Liver (tissue), 9 donors: Measurements from ENCODE around the gene NCAM2. TPM values are rescaled to one million over a fixed set of nuclear protein-coding genes. Genes with fewer than 3 reads are reported as not detected.
A peak's percentile ranks its signal among the peaks of the same experiment; 100 is the strongest.

Source experiments
- DNase-seq: peaks from one replicate; pipeline ENCODE4 v3.0.0-alpha.2; 2017; ENCODE audit warnings: low spot score
- H3K27ac ChIP-seq, 2 donors: one replicate each; pipeline ENCODE4 v1.7.0; 2013; ENCODE audit warnings: inconsistent platforms in 2 of 2, low read length in 2 of 2, control low read depth in 1 of 2, low read depth in 1 of 2, mild to moderate bottlenecking in 1 of 2
- H3K27me3 ChIP-seq, 4 donors: one replicate each; pipeline versions ENCODE4 v1.6.1 to v1.7.0; 2013; ENCODE audit warnings: low read length in 3 of 4, inconsistent platforms in 1 of 4, mild to moderate bottlenecking in 1 of 4, moderate library complexity in 1 of 4; ENCODE audit not compliant: control insufficient read depth in 4 of 4, insufficient read depth in 4 of 4
- H3K36me3 ChIP-seq, 4 donors: one replicate each; pipeline versions ENCODE4 v1.6.1 to v1.7.0; 2013; ENCODE audit warnings: low read length in 3 of 4, mild to moderate bottlenecking in 3 of 4, low read depth in 1 of 4, moderate library complexity in 1 of 4; ENCODE audit not compliant: control insufficient read depth in 4 of 4, insufficient read depth in 3 of 4
- H3K4me1 ChIP-seq, 4 donors: one replicate each; pipeline versions ENCODE4 v1.6.1 to v1.7.0; 2013; ENCODE audit warnings: low read length in 3 of 4, mild to moderate bottlenecking in 3 of 4, moderate library complexity in 1 of 4; ENCODE audit not compliant: control insufficient read depth in 4 of 4, insufficient read depth in 4 of 4
- H3K4me3 ChIP-seq, 3 donors: one replicate each; pipeline versions ENCODE4 v1.6.1 to v1.7.0; 2013; ENCODE audit warnings: low read length in 3 of 3, control low read depth in 1 of 3, low read depth in 1 of 3, mild to moderate bottlenecking in 1 of 3
- H3K9ac ChIP-seq, 2 donors: one replicate each; pipeline ENCODE4 v1.7.0; 2013; ENCODE audit warnings: low read length in 2 of 2, mild to moderate bottlenecking in 2 of 2, moderate library complexity in 2 of 2, control low read depth in 1 of 2, low read depth in 1 of 2
- H3K9me3 ChIP-seq, 4 donors: one replicate each; pipeline versions ENCODE4 v1.6.1 to v1.7.0; 2013; ENCODE audit warnings: low read length in 3 of 4; ENCODE audit not compliant: control insufficient read depth in 4 of 4
- ATF3 ChIP-seq: IDR thresholded peaks from 2 replicates; pipeline ENCODE4 v1.6.1; 2016; ENCODE audit warnings: antibody characterized with exemption
- EGR1 ChIP-seq, 2 donors: IDR thresholded peaks; 2 replicates each; pipeline ENCODE4 v1.6.1; 2016 to 2018; ENCODE audit warnings: antibody characterized with exemption in 2 of 2, low read depth in 2 of 2
- FOXA1 ChIP-seq: IDR thresholded peaks from 2 replicates; pipeline ENCODE4 v1.6.1; 2016; ENCODE audit warnings: antibody characterized with exemption
- FOXA2 ChIP-seq: IDR thresholded peaks from 2 replicates; pipeline ENCODE4 v1.6.1; 2016; ENCODE audit warnings: antibody characterized with exemption
- GABPA ChIP-seq, 2 donors: IDR thresholded peaks in 1 of 2; conservative IDR thresholded peaks in 1 of 2; 2 replicates each; pipeline ENCODE4 v1.6.1; 2016; ENCODE audit warnings: antibody characterized with exemption in 2 of 2, mild to moderate bottlenecking in 1 of 2, moderate library complexity in 1 of 2
- HNF4A ChIP-seq, 2 donors: conservative IDR thresholded peaks; 2 replicates each; pipeline ENCODE4 v1.6.1; 2016; ENCODE audit warnings: antibody characterized with exemption in 2 of 2, mild to moderate bottlenecking in 2 of 2
- HNF4G ChIP-seq: IDR thresholded peaks from 2 replicates; pipeline ENCODE4 v1.6.1; 2016; ENCODE audit warnings: antibody characterized with exemption
- JUND ChIP-seq, 2 donors: IDR thresholded peaks; 2 replicates each; pipeline ENCODE4 v1.6.1; 2016; ENCODE audit warnings: antibody characterized with exemption in 2 of 2
- NR2F2 ChIP-seq: IDR thresholded peaks from 2 replicates; pipeline ENCODE4 v1.6.1; 2016; ENCODE audit warnings: antibody characterized with exemption
- RAD21 ChIP-seq, 2 donors: IDR thresholded peaks; 2 replicates each; pipeline ENCODE4 v1.6.1; 2016; ENCODE audit warnings: antibody characterized with exemption in 2 of 2, mild to moderate bottlenecking in 2 of 2
- REST ChIP-seq: IDR thresholded peaks from 2 replicates; pipeline ENCODE4 v1.6.1; 2016; ENCODE audit warnings: antibody characterized with exemption, mild to moderate bottlenecking
- RXRA ChIP-seq, 2 donors: IDR thresholded peaks; 2 replicates each; pipeline ENCODE4 v1.6.1; 2017 to 2018; ENCODE audit warnings: antibody characterized with exemption in 2 of 2, mild to moderate bottlenecking in 1 of 2
- SP1 ChIP-seq: IDR thresholded peaks from 2 replicates; pipeline ENCODE4 v1.6.1; 2018; ENCODE audit warnings: antibody characterized with exemption, mild to moderate bottlenecking
- TAF1 ChIP-seq: conservative IDR thresholded peaks from 2 replicates; pipeline ENCODE4 v1.6.1; 2016; ENCODE audit warnings: antibody characterized with exemption, mild to moderate bottlenecking
- YY1 ChIP-seq: IDR thresholded peaks from 2 replicates; pipeline ENCODE4 v1.6.1; 2016; ENCODE audit warnings: antibody characterized with exemption, mild to moderate bottlenecking
- ZBTB33 ChIP-seq: IDR thresholded peaks from 2 replicates; pipeline ENCODE4 v1.6.1; 2016; ENCODE audit warnings: antibody characterized with exemption
- WGBS: extraction: QIAGEN DNeasy Blood & Tissue Kit; methylation state at CpG from one replicate; pipeline ENCODE4 v1.1.7; 2013; 5-methylcytosine and 5-hydroxymethylcytosine counted together
- polyA plus RNA-seq, 2 donors: library from polyadenylated mRNA; stranded (reverse) in 1 of 2; unstranded in 1 of 2; fragments of 200-250 nt in 1 of 2; fragments of >200 nt in 1 of 2; fragmentation: Nextera tagmentation in 1 of 2; extraction: Ambion mirVana in 1 of 2; gene quantifications; one replicate each; pipeline versions ENCODE4 v1.2.1 to v1.2.3, GENCODE V29; 2013 to 2015
- total RNA-seq, 2 donors: library from RNA; depleted of rRNA; stranded (reverse); fragments of >200 nt; gene quantifications; one replicate each; pipeline ENCODE4 v1.2.3, GENCODE V29; 2014
- TF ChIP-seq, protein P1 (sequence below): fragments of 150-350 bp; IDR thresholded peaks from 2 replicates; pipeline ENCODE4 v1.5.1; 2017; ENCODE audit warnings: improper control_type of control experiment, low read depth, low read length; ENCODE audit not compliant: missing input control
- TF ChIP-seq, protein P2 (sequence below): IDR thresholded peaks from 2 replicates; pipeline ENCODE4 v1.6.1; 2016; ENCODE audit warnings: antibody characterized with exemption
- donor health status: healthy.
- donor health status: healthy.
- donor health status: healthy.
- donor health status: healthy.
- donor health status: healthy.

The NCAM2 gene
- total and polyA plus RNA-seq, 4 donors: 0.06 to 0.51 (median 0.24) TPM

- 8% methylated on average over 1 of the region's 1 CpG for WGBS
- Histone ChIP-seq H3K9me3 (no peaks in the 10 kb centered on the region), H3K36me3 (no peaks in the 10 kb centered on the region), H3K4me3 (no peak overlapping the region), H3K4me1 (no peaks in the 10 kb centered on the region), H3K27ac (no peak overlapping the region), H3K9ac (no peak overlapping the region), H3K27me3 (no peaks in the 10 kb centered on the region)
- TF ChIP-seq, protein P1, sequence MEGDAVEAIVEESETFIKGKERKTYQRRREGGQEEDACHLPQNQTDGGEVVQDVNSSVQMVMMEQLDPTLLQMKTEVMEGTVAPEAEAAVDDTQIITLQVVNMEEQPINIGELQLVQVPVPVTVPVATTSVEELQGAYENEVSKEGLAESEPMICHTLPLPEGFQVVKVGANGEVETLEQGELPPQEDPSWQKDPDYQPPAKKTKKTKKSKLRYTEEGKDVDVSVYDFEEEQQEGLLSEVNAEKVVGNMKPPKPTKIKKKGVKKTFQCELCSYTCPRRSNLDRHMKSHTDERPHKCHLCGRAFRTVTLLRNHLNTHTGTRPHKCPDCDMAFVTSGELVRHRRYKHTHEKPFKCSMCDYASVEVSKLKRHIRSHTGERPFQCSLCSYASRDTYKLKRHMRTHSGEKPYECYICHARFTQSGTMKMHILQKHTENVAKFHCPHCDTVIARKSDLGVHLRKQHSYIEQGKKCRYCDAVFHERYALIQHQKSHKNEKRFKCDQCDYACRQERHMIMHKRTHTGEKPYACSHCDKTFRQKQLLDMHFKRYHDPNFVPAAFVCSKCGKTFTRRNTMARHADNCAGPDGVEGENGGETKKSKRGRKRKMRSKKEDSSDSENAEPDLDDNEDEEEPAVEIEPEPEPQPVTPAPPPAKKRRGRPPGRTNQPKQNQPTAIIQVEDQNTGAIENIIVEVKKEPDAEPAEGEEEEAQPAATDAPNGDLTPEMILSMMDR: peak; percentile 60
- TF ChIP-seq RAD21 (IDR thresholded peaks at IDR 0.05) (peak; percentile 76 to 82), HNF4A (conservative IDR thresholded peaks at IDR 0.05) (no peak)
- DNase-seq: no peak
These were observed 165.7 kb downstream of the NCAM2 start for GRCh38 chr21:21163904-21164303.

DNA sequence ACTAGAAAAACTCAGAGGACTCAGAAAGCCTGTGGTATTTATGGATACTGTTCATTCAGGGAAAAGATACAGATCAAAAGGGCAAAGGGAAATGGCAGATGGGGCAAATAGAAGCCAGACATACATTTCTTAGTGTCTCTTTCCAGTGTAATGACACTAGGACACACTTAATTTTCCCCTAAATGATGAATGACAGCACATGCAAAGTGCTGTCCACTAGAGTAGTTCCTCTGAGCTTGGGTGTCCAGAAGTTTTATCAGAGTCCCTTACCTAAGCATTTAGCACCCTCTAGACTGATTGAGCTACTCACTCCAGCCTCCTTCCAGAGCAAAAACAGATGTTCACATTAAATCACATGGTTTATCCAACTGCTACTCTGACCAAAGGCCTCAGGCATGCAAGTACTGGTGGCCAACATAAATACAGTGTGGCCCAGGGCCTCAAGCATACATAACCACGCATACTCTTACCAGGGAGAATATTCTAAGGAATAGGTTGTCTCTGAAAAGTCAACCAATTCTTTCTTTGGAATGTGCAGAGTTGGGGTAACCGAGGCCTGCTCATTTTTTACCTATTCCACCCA, 166.9 kb downstream of the NCAM2 start:
- TF ChIP-seq, protein P1: no peak
- TF ChIP-seq TAF1 (no peak), ATF3 (no peak), JUND (IDR thresholded peaks at IDR 0.05) (no peak), FOXA2 (no peak), FOXA1 (no peak), SP1 (no peak), ZBTB33 (no peak), RXRA (IDR thresholded peaks at IDR 0.05) (no peak), HNF4G (no peak), RAD21 (IDR thresholded peaks at IDR 0.05) (no peak), REST (no peak), GABPA (IDR thresholded peaks at IDR 0.05 in 1 of 2, conservative IDR thresholded peaks at IDR 0.05 in 1 of 2) (no peak), HNF4A (conservative IDR thresholded peaks at IDR 0.05) (no peak), YY1 (no peak), NR2F2 (no peak), EGR1 (IDR thresholded peaks at IDR 0.05; ENCODE audit: low read depth in 2 of 2) (no peak)
- TF ChIP-seq, protein P2, sequence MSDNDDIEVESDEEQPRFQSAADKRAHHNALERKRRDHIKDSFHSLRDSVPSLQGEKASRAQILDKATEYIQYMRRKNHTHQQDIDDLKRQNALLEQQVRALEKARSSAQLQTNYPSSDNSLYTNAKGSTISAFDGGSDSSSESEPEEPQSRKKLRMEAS: no peak
- no peaks in the 10 kb centered on the region for H3K4me1 ChIP-seq
- no peak overlapping the region for H3K9ac ChIP-seq
- no peaks in the 10 kb centered on the region for H3K27me3 ChIP-seq
- H3K4me3 ChIP-seq: no peak overlapping the region
- no peaks in the 10 kb centered on the region for H3K9me3 ChIP-seq
- no peaks in the 10 kb centered on the region for H3K36me3 ChIP-seq
- no peak overlapping the region for H3K27ac ChIP-seq
- DNase-seq: no peak
- 81% methylated on average over 2 of the region's 2 CpGs for WGBS
